Lower leg skin (tissue), 3 donors: ENCODE results near the gene BICRAL.

Experiments
- CTCF ChIP-seq, 3 donors: fragments of 450-650 bp; IDR thresholded peaks; one replicate each; pipeline ENCODE4 v1.5.1; 2016; ENCODE audit warnings: antibody characterized with exemption in 3 of 3, mild to moderate bottlenecking in 3 of 3, moderate library complexity in 2 of 3
- POLR2A ChIP-seq, 2 donors: fragments of 450-650 bp; IDR thresholded peaks; one replicate each; pipeline ENCODE4 v1.6.1; 2016 to 2017; ENCODE audit warnings: antibody characterized with exemption in 2 of 2, mild to moderate bottlenecking in 1 of 2, moderate library complexity in 1 of 2

GRCh38 chr6:42769051-42769450 lies 12.8 kb upstream of the BICRAL start:
- TF ChIP-seq CTCF (IDR thresholded peaks at IDR 0.05) (no peak), POLR2A (IDR thresholded peaks at IDR 0.05) (no peak)
